WTC11 (cell line): ENCODE measurements around the gene LENG1.
"Not testable (repeated sequence)": the region's sequence is repeated elsewhere in the genome, so short reads cannot be mapped to it uniquely, and the experiment has no call there.

Experiments
- CTCF ChIP-seq: fragments of 200-600 bp; IDR thresholded peaks from 2 replicates; pipeline ENCODE4 v1.8.0; 2022; ENCODE audit warnings: antibody characterized with exemption
- EMX1 ChIP-seq: fragments of 250-450 bp; sonication (Bioruptor Pico); IDR thresholded peaks from 2 replicates; pipeline ENCODE4 v1.8.0; 2021; ENCODE audit warnings: mild to moderate bottlenecking
- MAX ChIP-seq: sonication (generic); formaldehyde crosslinking; IDR thresholded peaks from 2 replicates; pipeline ENCODE4 v1.8.0; 2022; ENCODE audit warnings: mild to moderate bottlenecking, missing genetic modification reagents
- MLX ChIP-seq: sonication (generic); formaldehyde crosslinking; IDR thresholded peaks from 2 replicates; pipeline ENCODE4 v1.8.1; 2023; ENCODE audit warnings: mild to moderate bottlenecking, missing genetic modification reagents, moderate library complexity
- ZNF317 ChIP-seq: sonication (generic); formaldehyde crosslinking; IDR thresholded peaks from 2 replicates; pipeline ENCODE4 v1.8.1; 2023; ENCODE audit warnings: low read depth, mild to moderate bottlenecking, moderate library complexity, missing genetic modification reagents, borderline replicate concordance

- not testable (repeated sequence) for TF ChIP-seq EMX1 (CRISPR knock-in tag); CTCF; MLX (CRISPR knock-in tag); MAX (CRISPR knock-in tag); ZNF317 (CRISPR knock-in tag)
Measured at GRCh38 chr19:54207193-54207592, 47.7 kb upstream of the LENG1 start.
